ENCODE results near the gene TOP3B.

The TOP3B gene

DNA sequence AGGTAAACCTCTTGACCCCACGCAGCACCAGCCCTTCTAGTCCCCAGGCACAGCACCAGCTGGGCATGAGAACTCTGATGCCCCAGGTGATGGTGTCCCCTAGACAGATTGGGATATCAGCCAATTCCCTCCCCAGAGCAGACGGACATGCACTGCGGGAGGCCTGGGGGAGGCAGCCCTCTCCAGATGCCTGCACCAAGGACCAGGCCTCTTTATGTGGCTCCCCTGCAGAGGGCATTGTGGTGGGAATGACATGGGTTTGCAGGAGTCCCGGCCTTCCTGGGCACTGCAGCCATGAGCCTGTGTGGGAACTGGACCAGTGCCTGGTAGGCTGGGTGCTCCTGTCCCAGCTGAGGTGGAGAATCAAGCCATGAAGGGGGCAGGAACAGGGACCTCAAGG is 55.9 kb downstream of the TOP3B start:
- DNase-seq (ENCODE audit: insufficient read length, low spot score) (no peak), FAIRE-seq (no peak)
- TF ChIP-seq POLR2AphosphoS5 (IDR thresholded peaks at IDR 0.05; ENCODE audit: low read depth, low read length): no peak
- TF ChIP-seq TAF1 (IDR thresholded peaks at IDR 0.05; ENCODE audit: low read depth, low read length): no peak
- no peak for TF ChIP-seq POLR2A (IDR thresholded peaks at IDR 0.05; ENCODE audit: low read depth, low read length)
- no peak for TF ChIP-seq POU2F2 (IDR thresholded peaks at IDR 0.05; ENCODE audit: low read depth, low read length)
- TF ChIP-seq PAX5 (IDR thresholded peaks at IDR 0.05; ENCODE audit: insufficient read depth, low read length, severe bottlenecking): no peak
- no peak for TF ChIP-seq SPI1 (IDR thresholded peaks at IDR 0.05; ENCODE audit: low read depth, low read length)

DNA sequence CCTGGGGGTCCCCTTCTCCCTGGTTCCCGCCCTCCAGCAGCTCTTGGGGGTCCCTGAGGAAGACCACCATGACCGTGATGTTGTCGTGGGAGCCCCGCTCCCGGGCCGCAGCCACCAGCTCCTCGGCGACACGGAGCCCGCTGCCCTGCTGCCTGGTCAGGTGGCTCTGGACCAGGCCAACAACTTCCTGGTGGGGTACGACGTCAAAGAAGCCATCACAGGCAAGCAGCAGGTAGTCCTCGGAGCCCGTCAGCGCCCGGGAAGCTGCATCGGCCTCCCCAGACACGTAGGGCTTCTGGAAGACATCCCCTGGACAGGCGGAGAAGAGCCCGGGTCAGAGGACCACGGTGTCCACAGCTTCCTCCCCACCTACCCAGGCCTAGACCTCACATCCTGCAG is 59.4 kb downstream of the TOP3B start:
- no peak for TF ChIP-seq POU2F2 (IDR thresholded peaks at IDR 0.05; ENCODE audit: low read depth, low read length)
- TF ChIP-seq POLR2AphosphoS5 (IDR thresholded peaks at IDR 0.05; ENCODE audit: low read depth, low read length): no peak
- TF ChIP-seq SPI1 (IDR thresholded peaks at IDR 0.05; ENCODE audit: low read depth, low read length): no peak
- TF ChIP-seq TAF1 (IDR thresholded peaks at IDR 0.05; ENCODE audit: low read depth, low read length): no peak
- no peak for TF ChIP-seq PAX5 (IDR thresholded peaks at IDR 0.05; ENCODE audit: insufficient read depth, low read length, severe bottlenecking)
- TF ChIP-seq POLR2A (IDR thresholded peaks at IDR 0.05; ENCODE audit: low read depth, low read length): no peak
- DNase-seq (ENCODE audit: insufficient read length, low spot score): no peak
- FAIRE-seq: no peak

DNA sequence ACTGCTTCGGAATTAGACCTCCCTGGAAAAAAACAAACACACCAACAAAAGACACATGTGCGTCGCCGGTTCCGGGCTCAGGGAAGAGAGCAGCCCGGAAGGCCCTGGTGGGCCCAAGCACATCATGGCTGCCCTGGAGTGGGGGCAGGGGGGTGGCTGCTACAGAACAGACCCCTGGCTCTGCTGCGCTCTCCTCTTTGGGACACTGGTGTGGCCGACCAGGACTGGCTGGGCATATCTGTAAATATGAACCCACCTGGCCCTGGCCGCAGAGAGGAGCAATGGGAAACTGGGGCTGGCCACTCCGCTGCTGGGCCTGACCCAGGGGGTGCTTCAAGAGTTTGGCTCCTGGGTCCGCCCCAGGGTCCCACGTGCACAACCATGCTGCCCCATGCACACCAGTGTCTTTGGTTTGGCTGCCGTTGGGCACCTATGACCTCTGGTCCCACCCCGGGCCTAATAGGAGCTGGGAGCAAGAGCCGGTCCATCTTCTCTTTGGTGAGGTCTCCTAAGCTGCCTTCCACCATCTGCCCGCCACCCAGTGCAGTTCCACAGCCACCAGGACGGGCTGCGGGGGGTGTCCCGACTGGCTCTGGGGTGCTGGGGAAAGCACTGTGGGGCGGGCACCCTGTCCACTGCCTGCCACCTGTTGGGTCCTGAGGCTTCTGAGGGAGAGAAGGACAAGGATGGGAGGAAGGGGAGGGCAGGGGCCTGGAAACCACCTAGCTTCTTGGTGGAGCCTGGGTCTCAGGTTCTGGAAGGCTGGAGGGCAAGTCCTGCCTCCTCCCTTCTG is 60.0 kb downstream of the TOP3B start:
- FAIRE-seq (no peak), DNase-seq (ENCODE audit: insufficient read length, low spot score) (no peak)
- TF ChIP-seq TAF1 (IDR thresholded peaks at IDR 0.05; ENCODE audit: low read depth, low read length): no peak
- TF ChIP-seq POLR2A (IDR thresholded peaks at IDR 0.05; ENCODE audit: low read depth, low read length): no peak
- TF ChIP-seq POU2F2 (IDR thresholded peaks at IDR 0.05; ENCODE audit: low read depth, low read length): no peak
- TF ChIP-seq POLR2AphosphoS5 (IDR thresholded peaks at IDR 0.05; ENCODE audit: low read depth, low read length): no peak
- TF ChIP-seq SPI1 (IDR thresholded peaks at IDR 0.05; ENCODE audit: low read depth, low read length): no peak
- no peak for TF ChIP-seq PAX5 (IDR thresholded peaks at IDR 0.05; ENCODE audit: insufficient read depth, low read length, severe bottlenecking)

DNA sequence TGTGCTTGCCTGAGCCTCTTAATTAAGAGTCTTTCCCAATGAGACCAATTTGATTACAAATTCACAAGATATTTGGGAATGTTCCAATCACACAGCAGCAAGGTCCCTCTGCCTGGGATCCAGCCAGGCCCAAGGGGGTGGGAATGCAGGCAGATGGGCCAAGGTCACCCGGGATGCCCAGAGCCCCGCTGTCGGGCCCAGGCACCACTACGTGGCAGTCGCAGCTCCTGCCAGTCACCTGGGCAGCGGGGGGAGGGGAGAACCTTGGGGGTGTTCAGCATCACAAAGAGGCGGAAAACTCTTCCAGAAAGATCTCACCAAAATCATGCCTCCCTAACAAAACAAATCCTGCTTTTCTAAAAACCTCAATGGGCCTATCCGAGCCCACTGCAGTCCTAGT is 60.9 kb downstream of the TOP3B start:
- TF ChIP-seq POU2F2 (IDR thresholded peaks at IDR 0.05; ENCODE audit: low read depth, low read length): no peak
- TF ChIP-seq PAX5 (IDR thresholded peaks at IDR 0.05; ENCODE audit: insufficient read depth, low read length, severe bottlenecking): no peak
- DNase-seq (ENCODE audit: insufficient read length, low spot score): no peak
- FAIRE-seq: no peak

DNA sequence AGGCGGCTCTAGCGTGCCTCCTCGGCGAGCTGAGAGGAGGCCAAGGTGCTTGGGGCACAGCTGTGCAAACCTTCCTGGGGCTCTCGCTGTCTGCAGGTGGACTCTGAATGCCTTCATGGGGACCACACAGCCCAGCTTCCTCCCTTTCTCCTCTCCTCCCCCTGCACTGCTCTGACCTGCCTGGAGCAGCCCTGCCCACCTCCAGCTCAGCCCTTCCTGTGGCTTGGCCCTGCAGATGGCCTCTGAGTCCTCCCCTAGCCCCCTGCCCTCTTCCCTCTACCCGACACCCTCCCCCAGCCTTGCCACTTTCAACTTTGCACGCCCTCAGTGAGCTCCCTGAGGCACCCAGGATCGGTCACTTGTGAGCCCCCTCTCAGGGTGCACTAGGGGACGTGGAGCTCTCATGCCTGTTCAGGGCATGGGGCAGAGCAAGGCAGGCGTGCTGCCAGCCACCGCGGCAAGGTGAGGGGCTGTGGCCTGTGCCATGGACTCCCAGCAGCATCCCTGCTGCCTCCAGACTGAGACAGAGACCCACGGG is 61.3 kb downstream of the TOP3B start:
- no peak for TF ChIP-seq SPI1 (IDR thresholded peaks at IDR 0.05; ENCODE audit: low read depth, low read length)
- no peak for TF ChIP-seq POU2F2 (IDR thresholded peaks at IDR 0.05; ENCODE audit: low read depth, low read length)
- TF ChIP-seq POLR2AphosphoS5 (IDR thresholded peaks at IDR 0.05; ENCODE audit: low read depth, low read length): no peak
- DNase-seq (ENCODE audit: insufficient read length, low spot score) (no peak), FAIRE-seq (no peak)

DNA sequence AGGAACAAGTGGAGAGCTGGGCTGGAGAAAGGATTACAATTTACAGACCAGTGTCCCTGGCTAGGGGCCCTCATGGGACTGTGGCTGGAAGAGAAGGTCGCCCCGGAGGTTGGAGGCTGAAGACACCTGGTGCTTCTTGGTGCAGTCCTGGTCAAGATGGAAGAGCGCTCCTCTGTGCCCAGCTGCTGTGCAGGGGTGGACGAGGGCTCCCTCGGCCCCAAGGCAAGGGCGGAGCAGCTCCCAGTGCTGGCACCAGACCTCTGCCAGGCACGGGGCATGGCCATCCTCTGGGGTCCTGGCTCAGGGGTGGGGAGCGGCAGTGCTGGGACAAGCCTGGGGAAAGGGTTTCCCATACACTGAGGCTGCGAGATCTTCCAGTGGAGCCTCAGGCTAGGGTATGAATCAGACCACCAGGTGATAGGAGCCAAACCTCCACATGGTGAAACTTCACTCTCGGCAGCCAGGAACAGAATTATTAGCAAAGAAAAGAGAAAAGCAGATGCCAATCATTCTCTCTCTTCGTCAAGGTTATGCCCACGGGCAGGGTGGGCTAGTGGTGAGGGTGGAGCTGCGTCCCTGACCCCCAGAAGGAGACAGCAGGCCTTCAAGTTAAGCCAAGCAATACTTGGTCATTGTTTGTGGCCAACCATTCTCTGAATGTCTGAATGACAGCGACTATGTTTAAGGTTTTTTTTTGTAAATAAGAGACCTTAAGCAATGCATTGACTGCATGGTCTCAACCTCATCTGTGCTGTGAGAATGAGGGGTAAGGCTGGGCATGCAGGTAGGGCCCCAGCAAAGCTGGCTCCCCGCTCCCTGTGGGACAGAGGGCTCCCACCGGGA is 62.0 kb downstream of the TOP3B start:
- FAIRE-seq (no peak), DNase-seq (ENCODE audit: insufficient read length, low spot score) (no peak)
- no peak for TF ChIP-seq POLR2AphosphoS5 (IDR thresholded peaks at IDR 0.05; ENCODE audit: low read depth, low read length)
- TF ChIP-seq PAX5 (IDR thresholded peaks at IDR 0.05; ENCODE audit: insufficient read depth, low read length, severe bottlenecking): no peak
- TF ChIP-seq POU2F2 (IDR thresholded peaks at IDR 0.05; ENCODE audit: low read depth, low read length): no peak
- TF ChIP-seq TAF1 (IDR thresholded peaks at IDR 0.05; ENCODE audit: low read depth, low read length): no peak
- TF ChIP-seq SPI1 (IDR thresholded peaks at IDR 0.05; ENCODE audit: low read depth, low read length): no peak
- TF ChIP-seq POLR2A (IDR thresholded peaks at IDR 0.05; ENCODE audit: low read depth, low read length): no peak

DNA sequence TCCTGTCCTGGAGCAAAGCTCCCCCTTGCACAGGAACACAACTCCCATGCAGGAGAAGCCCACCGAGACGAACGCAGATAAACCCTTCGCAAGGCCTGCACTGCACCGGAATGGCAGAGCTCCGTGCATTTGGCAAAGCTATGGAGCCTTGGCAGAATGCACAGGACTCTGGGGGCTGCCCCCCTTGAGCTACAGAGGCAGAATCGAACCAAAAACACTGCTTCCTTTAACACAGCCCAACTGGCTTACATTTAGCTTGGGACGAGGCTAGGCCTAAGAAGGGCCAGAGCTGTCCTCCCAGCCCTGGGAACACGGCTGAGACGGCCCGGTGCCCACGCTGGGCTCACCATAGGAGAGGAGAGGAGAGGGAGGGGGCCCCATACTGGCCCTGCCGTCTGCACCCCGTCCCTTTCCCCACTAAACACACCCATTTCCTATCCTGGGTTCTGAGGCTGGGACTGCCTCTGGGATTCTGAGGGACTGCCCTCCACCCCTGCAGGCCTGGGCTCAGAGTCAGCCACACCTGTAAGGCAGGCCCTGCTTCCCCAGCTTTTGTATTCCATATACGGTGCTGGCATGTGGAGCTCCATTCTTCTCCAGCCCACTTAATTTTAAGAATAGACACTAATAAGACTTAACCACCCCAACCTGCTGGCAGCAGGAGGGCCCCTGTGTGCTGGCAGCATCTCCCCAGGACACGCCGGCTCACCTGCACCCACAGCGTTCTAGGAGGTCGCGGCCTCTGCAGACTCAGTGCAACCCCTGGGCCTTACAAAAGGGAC is 62.9 kb downstream of the TOP3B start:
- no peak for FAIRE-seq
- no peak for TF ChIP-seq SPI1 (IDR thresholded peaks at IDR 0.05; ENCODE audit: low read depth, low read length)
- no peak for TF ChIP-seq POLR2AphosphoS5 (IDR thresholded peaks at IDR 0.05; ENCODE audit: low read depth, low read length)
- TF ChIP-seq TAF1 (IDR thresholded peaks at IDR 0.05; ENCODE audit: low read depth, low read length): no peak
- TF ChIP-seq PAX5 (IDR thresholded peaks at IDR 0.05; ENCODE audit: insufficient read depth, low read length, severe bottlenecking): no peak
- no peak for TF ChIP-seq POU2F2 (IDR thresholded peaks at IDR 0.05; ENCODE audit: low read depth, low read length)
- TF ChIP-seq POLR2A (IDR thresholded peaks at IDR 0.05; ENCODE audit: low read depth, low read length): no peak

DNA sequence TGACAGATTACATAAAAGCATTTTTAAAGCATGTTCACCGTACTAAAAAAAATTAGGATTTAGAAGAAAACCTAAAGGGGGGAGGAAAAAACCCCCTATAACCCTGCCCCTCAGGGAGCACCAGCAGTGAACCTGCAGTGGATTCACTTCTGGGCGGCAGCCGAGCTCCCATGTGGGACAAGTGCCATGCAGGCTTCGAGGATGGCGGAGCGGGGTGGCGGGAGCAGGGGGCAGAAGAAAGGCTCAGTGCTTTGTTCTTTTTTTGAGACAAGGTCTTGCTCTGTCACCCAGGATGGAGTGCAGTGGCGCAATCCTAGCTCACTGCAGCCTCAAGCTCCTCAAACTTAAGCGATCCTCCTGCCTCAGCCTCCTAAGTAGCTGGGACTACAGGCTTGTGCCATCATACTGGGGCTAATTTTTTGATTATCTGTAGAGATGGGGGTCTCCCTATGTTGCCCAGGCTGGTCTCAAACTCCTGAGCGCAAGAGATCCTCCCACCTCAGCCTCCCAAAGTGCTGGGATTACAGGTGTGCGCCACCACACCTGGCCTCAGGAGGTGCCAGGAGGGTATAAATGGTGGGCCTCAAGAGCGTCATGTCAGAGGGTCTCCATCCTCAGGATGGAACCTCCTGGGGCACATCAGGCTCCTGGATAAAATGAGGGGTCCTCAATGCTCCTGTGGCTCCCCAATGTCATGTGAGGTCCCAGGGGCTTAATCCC is 64.0 kb downstream of the TOP3B start:
- FAIRE-seq: no peak
- TF ChIP-seq POU2F2 (IDR thresholded peaks at IDR 0.05; ENCODE audit: low read depth, low read length): no peak
- TF ChIP-seq PAX5 (IDR thresholded peaks at IDR 0.05; ENCODE audit: insufficient read depth, low read length, severe bottlenecking): no peak
- TF ChIP-seq TAF1 (IDR thresholded peaks at IDR 0.05; ENCODE audit: low read depth, low read length): no peak
- TF ChIP-seq POLR2A (IDR thresholded peaks at IDR 0.05; ENCODE audit: low read depth, low read length): no peak
- no peak for TF ChIP-seq POLR2AphosphoS5 (IDR thresholded peaks at IDR 0.05; ENCODE audit: low read depth, low read length)
- no peak for TF ChIP-seq SPI1 (IDR thresholded peaks at IDR 0.05; ENCODE audit: low read depth, low read length)
- no peak for DNase-seq (ENCODE audit: insufficient read length, low spot score)

More for the DNA sequence above, 62.9 kb downstream of the TOP3B start:
- DNase-seq (ENCODE audit: insufficient read length, low spot score): no peak
